Measurements from ENCODE around the gene SNAP47.

Gene SNAP47

GRCh38 chr1:227805606-227806197 lies 70.5 kb downstream of the SNAP47 start:
- DNase-seq: no peak

- no peak for DNase-seq
Measured at GRCh38 chr1:227808566-227808965, 73.3 kb downstream of the SNAP47 start.

- no peak for DNase-seq
Measured at GRCh38 chr1:227809026-227809425, 73.8 kb downstream of the SNAP47 start.

GRCh38 chr1:227813962-227814361 lies 78.7 kb downstream of the SNAP47 start:
- DNase-seq: no peak

- DNase-seq: no peak
Measured at GRCh38 chr1:227815468-227816409, 80.5 kb downstream of the SNAP47 start, which contains the start of gene PRSS38. Gene PRSS38, plus strand, starts transcription at chr1:227815675. Its CDS starts 42 bp downstream, at chr1:227815717.

- DNase-seq: no peak
Measured at GRCh38 chr1:227816750-227817446, 81.7 kb downstream of the SNAP47 start.

- DNase-seq: no peak
Measured at GRCh38 chr1:227823537-227823936, 88.3 kb downstream of the SNAP47 start.

- no peak for DNase-seq
Measured at GRCh38 chr1:227824204-227824603, 89.0 kb downstream of the SNAP47 start.

GRCh38 chr1:227828786-227829185 lies 93.6 kb downstream of the SNAP47 start:
- DNase-seq: no peak

All from NCI-H2171 (cell line).